Choroid plexus epithelial cell (primary cell): ENCODE data around the gene FSTL4.
A peak's percentile ranks its signal among the peaks of the same experiment; 100 is the strongest.
"Not testable (repeated sequence)": the region's sequence is repeated elsewhere in the genome, so short reads cannot be mapped to it uniquely, and the experiment has no call there.

Experiments
- DNase-seq: peaks from one replicate; pipeline ENCODE4 v3.0.0-alpha.2; 2010; ENCODE audit warnings: low read depth
- H3K4me3 ChIP-seq: 2 replicates; pipeline ENCODE4 v1.5.1; 2011; ENCODE audit warnings: low read depth, mild to moderate bottlenecking, control low read depth, low read length, moderate library complexity
- TF ChIP-seq, protein P1 (sequence below): conservative IDR thresholded peaks from 2 replicates; pipeline ENCODE4 v1.5.1; 2011; ENCODE audit warnings: low read depth, mild to moderate bottlenecking, control low read depth, inconsistent platforms, low read length, moderate library complexity

The FSTL4 gene

DNA sequence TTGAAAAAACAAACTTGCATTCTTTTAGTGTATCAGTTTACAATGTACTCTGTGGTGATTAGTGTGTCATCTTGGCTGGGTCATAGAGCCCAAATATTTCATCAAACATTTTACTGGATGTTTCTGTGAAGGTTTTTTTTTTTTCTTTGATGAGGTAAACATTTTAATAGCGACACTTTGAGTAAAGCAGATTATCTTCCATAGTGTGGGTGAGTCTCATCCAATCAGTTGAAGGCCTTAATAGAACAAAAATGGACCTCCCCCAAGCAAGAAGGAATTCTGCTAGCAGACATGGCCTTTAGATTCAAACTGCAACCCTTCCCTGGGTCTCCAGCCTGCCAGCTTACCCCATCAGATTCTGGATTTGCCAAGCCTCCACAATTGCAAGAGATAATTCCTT is 72.5 kb downstream of the FSTL4 start:
- no peak for DNase-seq
- TF ChIP-seq, protein P1, sequence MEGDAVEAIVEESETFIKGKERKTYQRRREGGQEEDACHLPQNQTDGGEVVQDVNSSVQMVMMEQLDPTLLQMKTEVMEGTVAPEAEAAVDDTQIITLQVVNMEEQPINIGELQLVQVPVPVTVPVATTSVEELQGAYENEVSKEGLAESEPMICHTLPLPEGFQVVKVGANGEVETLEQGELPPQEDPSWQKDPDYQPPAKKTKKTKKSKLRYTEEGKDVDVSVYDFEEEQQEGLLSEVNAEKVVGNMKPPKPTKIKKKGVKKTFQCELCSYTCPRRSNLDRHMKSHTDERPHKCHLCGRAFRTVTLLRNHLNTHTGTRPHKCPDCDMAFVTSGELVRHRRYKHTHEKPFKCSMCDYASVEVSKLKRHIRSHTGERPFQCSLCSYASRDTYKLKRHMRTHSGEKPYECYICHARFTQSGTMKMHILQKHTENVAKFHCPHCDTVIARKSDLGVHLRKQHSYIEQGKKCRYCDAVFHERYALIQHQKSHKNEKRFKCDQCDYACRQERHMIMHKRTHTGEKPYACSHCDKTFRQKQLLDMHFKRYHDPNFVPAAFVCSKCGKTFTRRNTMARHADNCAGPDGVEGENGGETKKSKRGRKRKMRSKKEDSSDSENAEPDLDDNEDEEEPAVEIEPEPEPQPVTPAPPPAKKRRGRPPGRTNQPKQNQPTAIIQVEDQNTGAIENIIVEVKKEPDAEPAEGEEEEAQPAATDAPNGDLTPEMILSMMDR, result no peak
- no peak overlapping the region for H3K4me3 ChIP-seq

DNA sequence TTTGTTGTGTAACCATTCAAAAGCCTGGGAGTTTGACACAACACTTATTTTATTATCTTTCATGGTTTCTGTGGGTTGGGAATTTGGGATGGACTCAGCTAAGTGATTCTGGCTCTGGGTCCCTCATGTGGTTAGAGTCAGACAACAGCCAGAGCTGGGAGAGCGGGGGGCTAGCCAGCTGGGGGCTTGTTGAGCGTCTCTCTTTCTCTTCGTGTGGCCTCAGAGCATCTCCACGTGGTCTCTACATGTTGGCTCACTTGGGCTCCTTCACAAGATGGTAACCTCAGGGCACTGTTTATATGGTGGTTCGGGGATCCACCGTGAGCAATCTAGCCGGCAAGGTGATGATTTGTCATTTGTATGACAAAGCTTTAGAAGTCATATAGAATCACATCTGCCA is 73.6 kb downstream of the FSTL4 start:
- TF ChIP-seq, protein P1, result no peak
- no peak for DNase-seq
- no peak overlapping the region for H3K4me3 ChIP-seq

DNA sequence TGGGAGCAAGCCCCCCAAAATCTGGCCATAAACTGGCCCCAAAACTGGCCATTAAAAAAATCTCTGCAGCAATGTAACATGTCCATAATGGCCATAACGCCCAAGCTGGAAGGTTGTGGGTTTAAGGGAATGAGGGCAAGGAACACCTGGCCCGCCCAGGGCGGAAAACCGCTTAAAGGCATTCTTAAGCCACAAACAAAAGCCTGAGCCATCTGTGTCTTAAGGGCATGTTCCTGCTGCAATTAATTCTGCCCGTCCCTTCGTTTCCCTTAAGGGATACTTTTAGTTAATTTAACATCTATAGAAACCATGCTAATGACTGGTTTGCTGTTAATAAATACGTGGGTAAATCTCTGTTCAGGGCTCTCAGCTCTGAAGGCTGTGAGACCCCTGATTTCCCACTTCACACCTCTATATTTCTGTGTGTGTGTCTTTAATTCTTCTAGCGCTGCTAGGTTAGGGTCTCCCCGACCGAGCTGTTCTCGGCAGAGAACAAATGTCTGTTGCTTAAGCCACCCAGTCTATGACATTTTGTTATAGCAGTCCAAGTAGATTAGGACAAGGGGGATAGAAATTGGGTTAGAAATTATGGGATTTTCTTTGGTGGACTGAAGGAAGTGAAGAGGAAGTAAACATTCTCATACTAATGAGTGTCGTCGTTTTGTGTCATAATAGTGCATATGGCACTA is 77.0 kb downstream of the FSTL4 start:
- DNase-seq, H3K4me3 ChIP-seq: not testable (repeated sequence)

DNA sequence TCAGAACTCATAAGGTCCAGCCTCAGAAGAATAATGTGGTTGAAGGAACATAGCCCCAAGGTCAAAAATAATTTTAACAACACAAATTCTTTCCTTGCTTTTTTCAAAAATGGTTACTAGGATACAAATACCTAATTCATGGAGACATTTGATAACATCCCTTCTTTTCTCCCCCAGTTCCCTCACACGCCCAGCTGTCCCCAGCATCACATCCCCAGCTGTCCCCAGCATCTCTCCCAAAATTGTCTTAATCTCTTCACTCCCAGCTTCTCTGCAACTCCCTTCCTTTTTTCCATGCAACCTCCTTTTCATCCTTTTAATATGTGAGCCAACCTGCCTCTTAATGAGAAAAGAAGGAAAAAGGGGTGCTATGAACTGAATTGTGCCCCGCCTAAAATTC is 77.8 kb downstream of the FSTL4 start:
- DNase-seq, result no peak
- H3K4me3 ChIP-seq, result no peak overlapping the region
- TF ChIP-seq, protein P1, result no peak

DNA sequence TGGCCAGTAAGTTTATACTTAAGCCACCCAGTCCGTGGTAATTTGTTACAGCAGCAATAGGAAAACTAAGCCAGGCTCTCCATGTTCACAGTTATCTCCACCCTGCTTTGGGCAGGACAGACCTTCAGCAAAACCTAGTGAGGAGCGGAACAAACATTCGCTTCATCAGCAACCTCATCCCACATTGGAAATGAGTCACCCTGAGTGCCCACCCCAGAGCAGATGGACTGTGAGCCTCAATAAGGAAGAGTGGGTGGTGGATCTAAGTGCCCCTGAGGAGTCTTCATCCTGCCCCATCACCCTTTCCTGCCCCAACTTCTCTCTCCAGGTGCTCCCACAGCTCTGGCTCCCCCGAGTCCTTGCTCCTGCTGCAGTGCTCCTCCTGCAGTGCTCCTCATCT is 78.8 kb downstream of the FSTL4 start:
- TF ChIP-seq, protein P1, result no peak
- DNase-seq, result no peak
- no peak overlapping the region for H3K4me3 ChIP-seq

DNA sequence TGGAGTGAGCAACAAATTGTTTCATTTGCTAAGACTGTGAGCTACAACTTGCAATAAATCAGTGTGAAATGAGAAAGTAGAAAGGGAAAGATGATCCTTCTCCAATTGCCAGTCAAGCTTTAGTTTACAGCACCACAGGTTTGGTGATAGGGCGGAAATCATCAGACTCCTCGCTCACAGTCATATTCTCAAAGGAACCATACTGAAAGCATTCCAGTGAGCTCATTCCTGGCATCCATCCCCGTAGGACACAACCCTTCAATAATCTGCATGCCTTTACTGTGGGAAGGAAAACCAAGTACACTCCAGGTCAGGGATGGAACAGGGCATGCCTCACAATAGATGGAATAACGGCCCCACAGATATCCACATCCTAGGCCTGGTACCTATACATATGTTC is 80.7 kb downstream of the FSTL4 start:
- TF ChIP-seq, protein P1, result no peak
- DNase-seq, result peak; percentile 57
- H3K4me3 ChIP-seq, result no peak overlapping the region

DNA sequence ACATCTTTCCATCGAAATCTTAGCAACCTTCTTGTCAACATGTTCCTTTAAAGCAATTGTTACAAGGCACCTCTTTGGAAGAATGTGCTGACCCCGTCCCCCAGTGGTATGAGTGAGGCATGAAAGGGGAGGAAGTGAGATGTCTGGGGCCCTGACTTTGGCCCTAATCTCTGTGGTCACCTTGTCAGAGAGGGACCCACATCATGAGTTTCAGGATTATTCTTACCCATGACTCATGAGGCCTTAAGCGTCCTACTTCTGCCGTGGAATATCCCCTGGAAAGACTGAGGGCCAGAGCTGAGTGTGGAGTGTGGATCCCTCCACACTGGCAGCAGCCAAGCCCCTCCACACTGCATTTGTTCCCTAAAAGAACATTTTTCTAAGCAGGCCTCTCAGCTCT is 81.2 kb downstream of the FSTL4 start:
- no peak overlapping the region for H3K4me3 ChIP-seq
- DNase-seq, result no peak

More for the DNA sequence above, 81.2 kb downstream of the FSTL4 start:
- TF ChIP-seq, protein P1, result no peak
